Endothelial cell of umbilical vein (primary cell): ENCODE data around the gene NAA16. TPM values are rescaled to one million over a fixed set of nuclear protein-coding genes. Genes with fewer than 3 reads are reported as not detected.

Experiments
- BruUV-seq: library from RNA; stranded (reverse); fragments of 400-500 nt; replicated peaks from 2 replicates; lab custom pipeline; 2021; lab: Mats Ljungman, UMichigan
- CTCF ChIA-PET: fragments of 300-600, 350-600 bp; sonication (Branson Sonifier 250); formaldehyde crosslinking; loops from one replicate; lab custom pipeline; 2021; ENCODE audit warnings: antibody characterized with exemption, inconsistent platforms; lab: Charles Lee
- POLR2A ChIA-PET: fragments of 300-600, 350-600 bp; sonication (Branson Sonifier 250); formaldehyde crosslinking; loops from one replicate; lab custom pipeline; 2021; ENCODE audit warnings: antibody characterized with exemption, inconsistent platforms; lab: Charles Lee
- DNase-seq: peaks from one replicate; pipeline ENCODE4 v3.0.0-alpha.2; 2011; ENCODE audit warnings: low read depth, low spot score
- FAIRE-seq: peaks from 2 replicates; lab custom pipeline; 2011; peaks lifted over from hg19 to GRCh38; lab: Jason Lieb, UNC
- H2AFZ ChIP-seq: 2 replicates; pipeline ENCODE4 v1.6.0; 2012; ENCODE audit warnings: low read depth, low read length, control low read depth, inconsistent platforms
- H3K27ac ChIP-seq: 2 replicates; pipeline ENCODE4 v1.5.1; 2011; ENCODE audit warnings: low read depth, mild to moderate bottlenecking, control low read depth, low read length, moderate library complexity; ENCODE audit not compliant: insufficient read depth
- H3K27me3 ChIP-seq, 2 experiments: 2 replicates each; pipeline versions ENCODE4 v1.6.0 to v1.6.1; 2011; ENCODE audit warnings: low read length in 2 of 2, mixed read lengths in 1 of 2; ENCODE audit not compliant: control insufficient read depth in 2 of 2, insufficient read depth in 2 of 2
- H3K36me3 ChIP-seq, 2 experiments: 2 replicates in 1 of 2; 3 replicates in 1 of 2; pipeline ENCODE4 v1.5.1; 2011; ENCODE audit warnings: low read length in 2 of 2, mild to moderate bottlenecking in 1 of 2, moderate library complexity in 1 of 2; ENCODE audit not compliant: control insufficient read depth in 2 of 2, insufficient read depth in 2 of 2; ENCODE audit errors: extremely low read depth in 1 of 2
- H3K4me1 ChIP-seq: 3 replicates; pipeline ENCODE4 v1.5.1; 2011; ENCODE audit warnings: mild to moderate bottlenecking, low read length; ENCODE audit not compliant: control insufficient read depth, insufficient read depth; ENCODE audit errors: extremely low read depth
- H3K4me2 ChIP-seq: 2 replicates; pipeline ENCODE4 v1.6.1; 2011; ENCODE audit warnings: low read length, control low read depth, mixed read lengths; ENCODE audit not compliant: insufficient read depth
- H3K4me3 ChIP-seq, 3 experiments: fragments of 200-600 bp in 1 of 3; sonication (generic), shearing (Covaris generic) in 1 of 3; replicated peaks in 1 of 3; 2 replicates each; pipeline ENCODE4 v1.5.1; 2011 to 2016; ENCODE audit warnings: control low read depth in 3 of 3, low read length in 3 of 3, mild to moderate bottlenecking in 2 of 3, inconsistent platforms in 1 of 3, low read depth in 1 of 3, moderate library complexity in 1 of 3; ENCODE audit not compliant: insufficient read depth in 1 of 3
- H3K79me2 ChIP-seq: 2 replicates; pipeline ENCODE4 v1.6.0; 2012; ENCODE audit warnings: low read length, inconsistent platforms; ENCODE audit not compliant: control insufficient read depth, insufficient read depth
- H3K9ac ChIP-seq: replicated peaks from 2 replicates; pipeline ENCODE3; 2011; ENCODE audit warnings: low read length, control low read depth; ENCODE audit not compliant: insufficient read depth; ENCODE audit errors: extremely low read depth
- H3K9me1 ChIP-seq: replicated peaks from 3 replicates; pipeline ENCODE4 v1.6.0; 2011; ENCODE audit warnings: mild to moderate bottlenecking, low read length; ENCODE audit not compliant: control insufficient read depth, insufficient read depth; ENCODE audit errors: extremely low read depth
- H3K9me3 ChIP-seq: replicated peaks from 2 replicates; pipeline ENCODE4 v1.5.1; 2012; ENCODE audit warnings: low read length, inconsistent platforms; ENCODE audit not compliant: control insufficient read depth, insufficient read depth
- H4K20me1 ChIP-seq: replicated peaks from 2 replicates; pipeline ENCODE3; 2011; ENCODE audit warnings: mild to moderate bottlenecking, low read length; ENCODE audit not compliant: control insufficient read depth, insufficient read depth; ENCODE audit errors: extremely low read depth
- EZH2 ChIP-seq: IDR thresholded peaks from 2 replicates; pipeline ENCODE4 v1.6.1; 2012; ENCODE audit warnings: borderline replicate concordance, low read depth, mild to moderate bottlenecking, moderate library complexity, low read length, inconsistent platforms; ENCODE audit not compliant: severe bottlenecking
- GATA2 ChIP-seq: IDR thresholded peaks from 2 replicates; pipeline ENCODE4 v1.7.0; 2011; ENCODE audit warnings: low read depth, mild to moderate bottlenecking, moderate library complexity, mixed read lengths, low read length; ENCODE audit not compliant: insufficient read length, insufficient read depth
- JUN ChIP-seq: IDR thresholded peaks from 2 replicates; pipeline ENCODE4 v1.6.1; 2011; ENCODE audit warnings: borderline replicate concordance, low read depth; ENCODE audit not compliant: insufficient read length, insufficient read depth
- MYC ChIP-seq: IDR thresholded peaks from one replicate; pipeline ENCODE4 v1.6.1; 2011; ENCODE audit warnings: mild to moderate bottlenecking, low read depth, low read length
- POLR2A ChIP-seq: IDR thresholded peaks from 2 replicates; pipeline ENCODE4 v1.6.1; 2012; ENCODE audit warnings: low read depth, mild to moderate bottlenecking, control low read depth, low read length
- dilution Hi-C: fragments of 300-500 bp; cut with MboI; formaldehyde crosslinking; loops from one replicate; pipeline ENCODE4 v1.15.0; 2019; ENCODE audit warnings: low sequenced_read_pairs; ENCODE audit not compliant: extremely low pct_ligation_motif_present
- intact Hi-C: fragments of 100-400 bp; cut with micrococcal nuclease; formaldehyde crosslinking; loops from one replicate; pipeline ENCODE4 v1.10.0; 2022
- polyA plus RNA-seq, 4 experiments: library from polyadenylated mRNA; depleted of rRNA in 3 of 4; stranded (reverse) in 3 of 4; unstranded in 1 of 4; fragments of >200 nt; gene quantifications; 2 replicates each; pipeline versions ENCODE4 v1.2.1 to v1.2.3, GENCODE V29; 2011 to 2012; ENCODE audit warnings: missing spikeins in 1 of 4
- total RNA-seq: library from RNA; stranded (reverse); gene quantifications from 2 replicates; pipeline ENCODE4 v1.2.3, GENCODE V29; 2021
- TF ChIP-seq, protein P1 (sequence below), 2 donors: IDR thresholded peaks; 1 replicate in 1 of 2; 2 replicates in 1 of 2; pipeline ENCODE4 v1.5.1; 2011; ENCODE audit warnings: low read length in 2 of 2, mild to moderate bottlenecking in 2 of 2, moderate library complexity in 2 of 2, control low read depth in 1 of 2, inconsistent platforms in 1 of 2, low read depth in 1 of 2; ENCODE audit not compliant: insufficient read depth in 1 of 2; ENCODE audit errors: extremely low read depth in 1 of 2

Gene NAA16
- total and polyA plus RNA-seq, 2 donors (not counting 3 experiments of a cell fraction or from before 2014, with no cell fraction given) = 8.6 to 26.1 TPM

DNA sequence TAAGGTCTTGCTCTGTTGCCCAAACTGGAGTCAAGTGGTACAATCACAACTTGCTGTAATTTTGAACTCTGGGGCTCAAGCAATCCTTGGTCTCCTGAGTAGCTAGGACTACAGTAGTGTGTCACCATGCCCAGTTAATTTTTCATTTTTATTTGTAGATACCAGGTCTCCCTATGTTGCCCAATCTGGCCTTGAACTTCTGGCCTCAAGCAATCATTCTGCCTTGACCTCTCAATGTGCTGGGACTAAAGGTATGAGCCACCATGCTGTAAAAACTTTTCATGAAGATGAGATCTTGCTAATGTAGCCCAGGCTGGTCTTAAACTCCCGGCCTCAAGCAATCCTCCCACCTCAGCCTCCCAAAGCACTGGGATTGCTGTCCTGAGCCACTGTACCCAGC is 15.1 kb upstream of the NAA16 start:
- Histone ChIP-seq H4K20me1 (no peaks in the 10 kb centered on the region), H3K79me2 (no peaks in the 10 kb centered on the region), H3K9ac (no peak overlapping the region), H3K27me3 (no peaks in the 10 kb centered on the region), H3K27ac (no peak overlapping the region), H3K4me3 (no peak overlapping the region), H3K9me3 (no peaks in the 10 kb centered on the region), H2AFZ (no peak overlapping the region), H3K4me2 (no peak overlapping the region), H3K36me3 (no peaks in the 10 kb centered on the region), H3K4me1 (no peaks in the 10 kb centered on the region), H3K9me1 (no peaks in the 10 kb centered on the region)
- TF ChIP-seq POLR2A (no peak), EZH2 (no peak), JUN (no peak), MYC (no peak), GATA2 (no peak)
- TF ChIP-seq, protein P1, sequence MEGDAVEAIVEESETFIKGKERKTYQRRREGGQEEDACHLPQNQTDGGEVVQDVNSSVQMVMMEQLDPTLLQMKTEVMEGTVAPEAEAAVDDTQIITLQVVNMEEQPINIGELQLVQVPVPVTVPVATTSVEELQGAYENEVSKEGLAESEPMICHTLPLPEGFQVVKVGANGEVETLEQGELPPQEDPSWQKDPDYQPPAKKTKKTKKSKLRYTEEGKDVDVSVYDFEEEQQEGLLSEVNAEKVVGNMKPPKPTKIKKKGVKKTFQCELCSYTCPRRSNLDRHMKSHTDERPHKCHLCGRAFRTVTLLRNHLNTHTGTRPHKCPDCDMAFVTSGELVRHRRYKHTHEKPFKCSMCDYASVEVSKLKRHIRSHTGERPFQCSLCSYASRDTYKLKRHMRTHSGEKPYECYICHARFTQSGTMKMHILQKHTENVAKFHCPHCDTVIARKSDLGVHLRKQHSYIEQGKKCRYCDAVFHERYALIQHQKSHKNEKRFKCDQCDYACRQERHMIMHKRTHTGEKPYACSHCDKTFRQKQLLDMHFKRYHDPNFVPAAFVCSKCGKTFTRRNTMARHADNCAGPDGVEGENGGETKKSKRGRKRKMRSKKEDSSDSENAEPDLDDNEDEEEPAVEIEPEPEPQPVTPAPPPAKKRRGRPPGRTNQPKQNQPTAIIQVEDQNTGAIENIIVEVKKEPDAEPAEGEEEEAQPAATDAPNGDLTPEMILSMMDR (IDR thresholded peaks at IDR 0.05; ENCODE audit: extremely low read depth in 1 of 2, insufficient read depth in 1 of 2, low read depth in 1 of 2, low read length in 2 of 2) = no peak
- ChIA-PET POLR2A (no interaction called here), CTCF (no interaction called here)
- no TSS peak for BruUV-seq
- intact Hi-C loops (no loop called here), dilution Hi-C loops (no loop called here)
- DNase-seq = no peak
- FAIRE-seq = no peak
